HL-60 (cell line): Measurements from ENCODE around the gene HSD17B1.

Experiments used
- GABPA ChIP-seq: IDR thresholded peaks from 2 replicates; pipeline ENCODE4 v1.6.1; 2012; ENCODE audit warnings: low read depth
- POLR2AphosphoS5 ChIP-seq: IDR thresholded peaks from 2 replicates; pipeline ENCODE4 v1.6.1; 2012; ENCODE audit warnings: low read depth
- TF ChIP-seq, protein P1 (sequence below): IDR thresholded peaks from one replicate; pipeline ENCODE4 v1.5.1; 2011; ENCODE audit warnings: low read length, control low read depth, inconsistent platforms; ENCODE audit not compliant: insufficient read depth
- TF ChIP-seq, protein P2 (sequence below): IDR thresholded peaks from 2 replicates; pipeline ENCODE4 v1.6.1; 2012; ENCODE audit warnings: low read depth; ENCODE audit not compliant: insufficient replicate concordance

DNA sequence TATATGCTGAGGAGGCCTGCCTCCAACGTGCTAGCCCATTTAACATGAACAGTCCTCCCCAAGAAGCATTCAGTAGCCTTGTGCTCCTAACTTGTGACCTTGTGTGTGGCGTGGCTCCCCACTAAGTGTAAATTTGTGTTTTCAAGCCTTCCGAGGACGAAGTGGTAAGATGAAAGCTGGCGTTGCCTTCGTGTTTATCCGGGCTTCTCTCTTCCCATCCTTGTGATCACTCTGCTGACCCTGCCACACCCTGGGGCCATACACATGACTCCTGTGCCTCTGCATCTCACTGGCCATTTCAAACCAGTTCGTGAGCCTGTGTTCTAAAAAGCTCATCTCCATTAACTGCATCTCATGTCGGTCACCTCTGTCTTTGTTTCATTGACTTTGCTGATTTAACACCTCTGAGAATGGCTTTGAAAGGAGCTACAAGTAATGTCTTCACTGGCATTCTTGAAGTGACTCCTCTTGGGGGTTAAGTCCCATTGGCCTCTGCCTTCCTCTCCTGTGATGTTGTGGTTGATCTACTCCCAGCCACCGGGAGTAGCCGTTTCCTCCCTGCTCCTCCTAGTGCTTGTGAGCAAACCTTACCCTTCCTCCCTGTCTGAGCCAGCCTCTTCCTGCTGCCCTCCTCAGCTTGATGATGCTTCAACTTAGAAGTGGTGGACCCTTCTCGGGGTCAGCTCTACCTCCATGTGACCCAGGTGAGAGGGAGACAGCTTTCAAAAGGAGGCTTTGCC lies 44.1 kb upstream of the HSD17B1 start:
- TF ChIP-seq, protein P1, sequence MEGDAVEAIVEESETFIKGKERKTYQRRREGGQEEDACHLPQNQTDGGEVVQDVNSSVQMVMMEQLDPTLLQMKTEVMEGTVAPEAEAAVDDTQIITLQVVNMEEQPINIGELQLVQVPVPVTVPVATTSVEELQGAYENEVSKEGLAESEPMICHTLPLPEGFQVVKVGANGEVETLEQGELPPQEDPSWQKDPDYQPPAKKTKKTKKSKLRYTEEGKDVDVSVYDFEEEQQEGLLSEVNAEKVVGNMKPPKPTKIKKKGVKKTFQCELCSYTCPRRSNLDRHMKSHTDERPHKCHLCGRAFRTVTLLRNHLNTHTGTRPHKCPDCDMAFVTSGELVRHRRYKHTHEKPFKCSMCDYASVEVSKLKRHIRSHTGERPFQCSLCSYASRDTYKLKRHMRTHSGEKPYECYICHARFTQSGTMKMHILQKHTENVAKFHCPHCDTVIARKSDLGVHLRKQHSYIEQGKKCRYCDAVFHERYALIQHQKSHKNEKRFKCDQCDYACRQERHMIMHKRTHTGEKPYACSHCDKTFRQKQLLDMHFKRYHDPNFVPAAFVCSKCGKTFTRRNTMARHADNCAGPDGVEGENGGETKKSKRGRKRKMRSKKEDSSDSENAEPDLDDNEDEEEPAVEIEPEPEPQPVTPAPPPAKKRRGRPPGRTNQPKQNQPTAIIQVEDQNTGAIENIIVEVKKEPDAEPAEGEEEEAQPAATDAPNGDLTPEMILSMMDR, result no peak
- TF ChIP-seq GABPA, result no peak
- TF ChIP-seq POLR2AphosphoS5, result no peak
- TF ChIP-seq, protein P2, sequence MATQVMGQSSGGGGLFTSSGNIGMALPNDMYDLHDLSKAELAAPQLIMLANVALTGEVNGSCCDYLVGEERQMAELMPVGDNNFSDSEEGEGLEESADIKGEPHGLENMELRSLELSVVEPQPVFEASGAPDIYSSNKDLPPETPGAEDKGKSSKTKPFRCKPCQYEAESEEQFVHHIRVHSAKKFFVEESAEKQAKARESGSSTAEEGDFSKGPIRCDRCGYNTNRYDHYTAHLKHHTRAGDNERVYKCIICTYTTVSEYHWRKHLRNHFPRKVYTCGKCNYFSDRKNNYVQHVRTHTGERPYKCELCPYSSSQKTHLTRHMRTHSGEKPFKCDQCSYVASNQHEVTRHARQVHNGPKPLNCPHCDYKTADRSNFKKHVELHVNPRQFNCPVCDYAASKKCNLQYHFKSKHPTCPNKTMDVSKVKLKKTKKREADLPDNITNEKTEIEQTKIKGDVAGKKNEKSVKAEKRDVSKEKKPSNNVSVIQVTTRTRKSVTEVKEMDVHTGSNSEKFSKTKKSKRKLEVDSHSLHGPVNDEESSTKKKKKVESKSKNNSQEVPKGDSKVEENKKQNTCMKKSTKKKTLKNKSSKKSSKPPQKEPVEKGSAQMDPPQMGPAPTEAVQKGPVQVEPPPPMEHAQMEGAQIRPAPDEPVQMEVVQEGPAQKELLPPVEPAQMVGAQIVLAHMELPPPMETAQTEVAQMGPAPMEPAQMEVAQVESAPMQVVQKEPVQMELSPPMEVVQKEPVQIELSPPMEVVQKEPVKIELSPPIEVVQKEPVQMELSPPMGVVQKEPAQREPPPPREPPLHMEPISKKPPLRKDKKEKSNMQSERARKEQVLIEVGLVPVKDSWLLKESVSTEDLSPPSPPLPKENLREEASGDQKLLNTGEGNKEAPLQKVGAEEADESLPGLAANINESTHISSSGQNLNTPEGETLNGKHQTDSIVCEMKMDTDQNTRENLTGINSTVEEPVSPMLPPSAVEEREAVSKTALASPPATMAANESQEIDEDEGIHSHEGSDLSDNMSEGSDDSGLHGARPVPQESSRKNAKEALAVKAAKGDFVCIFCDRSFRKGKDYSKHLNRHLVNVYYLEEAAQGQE, result no peak
